Measurements from ENCODE around the gene ATP8A1. TPM values are rescaled to one million over a fixed set of nuclear protein-coding genes. Genes with fewer than 3 reads are reported as not detected.

Gene ATP8A1
- total RNA-seq, 1 experiment from 2014 or later: 14.3 TPM

DNA sequence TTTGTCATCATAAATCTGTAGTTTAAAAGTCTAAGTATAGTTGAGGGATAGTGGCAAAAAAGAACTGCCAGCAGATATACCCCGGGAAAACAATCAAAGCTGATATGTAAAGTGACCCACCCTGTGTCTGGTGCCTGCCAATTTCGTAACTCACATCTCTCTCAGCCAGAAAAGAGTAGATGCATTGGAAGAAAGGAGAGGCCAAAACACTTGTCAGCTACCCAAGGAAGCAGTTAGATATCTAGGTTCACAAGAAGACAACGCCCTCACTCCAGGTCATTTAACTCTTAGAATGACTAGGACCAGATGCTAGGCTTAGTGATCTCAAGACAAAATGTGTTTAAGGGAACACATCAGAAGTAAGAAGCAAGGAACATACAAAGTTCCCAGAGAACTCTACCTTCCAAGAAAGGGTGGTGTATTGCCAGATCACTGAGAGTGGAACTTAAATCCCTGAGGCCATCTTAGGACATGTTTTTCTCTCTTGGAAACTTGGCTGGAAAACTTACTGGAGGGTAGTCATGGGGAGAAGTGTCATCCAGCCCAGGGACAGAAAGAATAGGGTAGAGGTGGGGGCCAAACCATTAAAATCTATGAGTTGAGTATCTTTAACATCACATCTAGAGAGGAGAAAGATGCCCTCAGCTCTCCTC, 133.7 kb downstream of the ATP8A1 start (continued):
- TF ChIP-seq ZNF423 (CRISPR knock-in tag; IDR thresholded peaks at IDR 0.05) (no peak), MXD4 (CRISPR knock-in tag; IDR thresholded peaks at IDR 0.05; ENCODE audit: borderline replicate concordance) (no peak), GRHL2 (CRISPR knock-in tag; IDR thresholded peaks at IDR 0.05; ENCODE audit: insufficient replicate concordance, severe bottlenecking) (no peak), TEAD4 (CRISPR knock-in tag; IDR thresholded peaks at IDR 0.05) (no peak), PRRX2 (CRISPR knock-in tag; IDR thresholded peaks at IDR 0.05) (no peak), ZBTB21 (CRISPR knock-in tag; IDR thresholded peaks at IDR 0.05; ENCODE audit: borderline replicate concordance) (no peak), USF2 (CRISPR knock-in tag; IDR thresholded peaks at IDR 0.05) (no peak), ZNF232 (CRISPR knock-in tag; IDR thresholded peaks at IDR 0.05) (no peak), KAT7 (CRISPR knock-in tag; IDR thresholded peaks at IDR 0.05; ENCODE audit: borderline replicate concordance) (no peak), ZNF396 (CRISPR knock-in tag; IDR thresholded peaks at IDR 0.05; ENCODE audit: borderline replicate concordance) (no peak), ZNF121 (CRISPR knock-in tag; IDR thresholded peaks at IDR 0.05) (no peak)

DNA sequence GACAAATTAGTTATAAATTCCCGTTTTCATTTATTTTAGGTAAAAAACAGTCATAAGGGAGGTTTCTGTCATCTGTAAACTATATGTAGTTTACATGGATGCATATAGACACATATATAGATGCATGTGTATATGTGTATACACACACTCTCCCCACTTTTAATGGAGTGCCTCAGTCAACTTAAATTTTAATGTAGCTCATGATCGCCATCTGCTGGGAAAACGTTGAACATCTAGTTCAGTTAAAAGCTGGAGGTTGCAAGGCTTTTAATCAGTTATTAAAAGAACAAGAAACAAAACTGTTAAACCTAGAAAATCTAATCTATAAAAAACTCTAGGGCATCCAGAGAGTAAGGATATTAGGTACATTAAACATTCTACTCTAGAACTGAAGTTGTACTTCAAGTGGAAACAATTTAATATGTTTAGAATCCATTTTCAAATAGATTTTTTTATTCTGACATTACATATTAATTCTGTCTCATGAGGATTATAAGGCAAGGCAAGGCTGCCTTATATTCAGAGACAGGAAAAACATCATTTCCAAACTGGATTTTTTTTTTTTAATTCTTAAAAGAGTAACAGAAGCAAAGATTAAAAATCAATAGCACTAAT, 137.0 kb downstream of the ATP8A1 start:
- TF ChIP-seq, protein P1, sequence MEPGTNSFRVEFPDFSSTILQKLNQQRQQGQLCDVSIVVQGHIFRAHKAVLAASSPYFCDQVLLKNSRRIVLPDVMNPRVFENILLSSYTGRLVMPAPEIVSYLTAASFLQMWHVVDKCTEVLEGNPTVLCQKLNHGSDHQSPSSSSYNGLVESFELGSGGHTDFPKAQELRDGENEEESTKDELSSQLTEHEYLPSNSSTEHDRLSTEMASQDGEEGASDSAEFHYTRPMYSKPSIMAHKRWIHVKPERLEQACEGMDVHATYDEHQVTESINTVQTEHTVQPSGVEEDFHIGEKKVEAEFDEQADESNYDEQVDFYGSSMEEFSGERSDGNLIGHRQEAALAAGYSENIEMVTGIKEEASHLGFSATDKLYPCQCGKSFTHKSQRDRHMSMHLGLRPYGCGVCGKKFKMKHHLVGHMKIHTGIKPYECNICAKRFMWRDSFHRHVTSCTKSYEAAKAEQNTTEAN (CRISPR knock-in tag; IDR thresholded peaks at IDR 0.05): no peak
- TF ChIP-seq, protein P2, sequence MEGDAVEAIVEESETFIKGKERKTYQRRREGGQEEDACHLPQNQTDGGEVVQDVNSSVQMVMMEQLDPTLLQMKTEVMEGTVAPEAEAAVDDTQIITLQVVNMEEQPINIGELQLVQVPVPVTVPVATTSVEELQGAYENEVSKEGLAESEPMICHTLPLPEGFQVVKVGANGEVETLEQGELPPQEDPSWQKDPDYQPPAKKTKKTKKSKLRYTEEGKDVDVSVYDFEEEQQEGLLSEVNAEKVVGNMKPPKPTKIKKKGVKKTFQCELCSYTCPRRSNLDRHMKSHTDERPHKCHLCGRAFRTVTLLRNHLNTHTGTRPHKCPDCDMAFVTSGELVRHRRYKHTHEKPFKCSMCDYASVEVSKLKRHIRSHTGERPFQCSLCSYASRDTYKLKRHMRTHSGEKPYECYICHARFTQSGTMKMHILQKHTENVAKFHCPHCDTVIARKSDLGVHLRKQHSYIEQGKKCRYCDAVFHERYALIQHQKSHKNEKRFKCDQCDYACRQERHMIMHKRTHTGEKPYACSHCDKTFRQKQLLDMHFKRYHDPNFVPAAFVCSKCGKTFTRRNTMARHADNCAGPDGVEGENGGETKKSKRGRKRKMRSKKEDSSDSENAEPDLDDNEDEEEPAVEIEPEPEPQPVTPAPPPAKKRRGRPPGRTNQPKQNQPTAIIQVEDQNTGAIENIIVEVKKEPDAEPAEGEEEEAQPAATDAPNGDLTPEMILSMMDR (IDR thresholded peaks at IDR 0.05): peak; percentile 65
- TF ChIP-seq ESRRA (CRISPR knock-in tag; IDR thresholded peaks at IDR 0.05; ENCODE audit: borderline replicate concordance): no peak
- H3K4me1 Mint-ChIP-seq: peaks cover 28% of the 10 kb centered on the region
- H3K36me3 Mint-ChIP-seq: no peaks in the 10 kb centered on the region
- H3K9me3 Mint-ChIP-seq: no peaks in the 10 kb centered on the region
- CTCF ChIA-PET: interaction anchor here (0.5 to 6.8 kb wide), 25 partner anchors 10 to 530 kb away, joined by 3 to 66 read pairs (median 4); partner anchors contain the start of genes SHISA3 and SLC30A9
- ATAC-seq: peak; percentile 43; the same call in 1 of the 2 replicates
- POLR2A ChIA-PET: no interaction called here
- no peak overlapping the region for H3K4me3 Mint-ChIP-seq
- no peak overlapping the region for H3K27ac Mint-ChIP-seq
- peaks cover 14% of the 10 kb centered on the region for H3K27me3 Mint-ChIP-seq (ENCODE audit: low read depth)
- DNase-seq (ENCODE audit: low spot score): peak; percentile 36

DNA sequence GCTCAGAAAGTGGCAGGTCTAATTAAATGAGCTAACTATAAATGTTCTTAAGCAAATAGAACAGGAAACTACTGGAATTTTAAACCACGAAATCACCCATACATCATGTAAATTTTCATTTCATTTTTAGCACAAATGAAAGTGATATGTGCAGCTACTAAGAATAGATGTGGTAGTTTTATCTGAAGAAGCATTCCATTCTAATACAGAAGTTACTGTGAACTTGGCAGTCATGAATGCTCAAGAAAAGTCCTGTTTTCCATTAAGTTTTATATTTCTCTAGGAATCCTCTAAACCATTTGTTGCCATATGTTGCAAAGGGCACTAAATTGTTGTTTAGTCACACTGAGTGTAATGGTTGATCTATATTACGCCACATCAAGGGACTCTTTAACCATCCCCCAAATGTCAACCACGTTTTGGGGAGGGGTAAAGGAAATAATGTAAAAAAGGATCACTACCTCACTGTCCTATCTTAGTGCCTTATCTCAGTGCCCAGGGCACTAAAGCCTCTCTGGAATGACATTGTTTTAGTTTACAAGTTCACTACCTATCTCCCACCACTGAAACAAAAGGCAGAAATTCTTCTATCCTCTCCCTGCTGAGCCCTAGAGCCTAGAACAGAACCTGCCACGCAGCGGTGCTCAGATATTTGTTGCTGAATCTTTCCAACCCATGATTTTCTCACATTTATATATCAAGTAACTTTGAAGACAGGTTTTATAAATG, 141.6 kb downstream of the ATP8A1 start:
- Mint-ChIP-seq H3K4me3 (no peak overlapping the region), H3K9me3 (no peaks in the 10 kb centered on the region), H3K36me3 (no peaks in the 10 kb centered on the region), H3K27ac (no peak overlapping the region), H3K27me3 (ENCODE audit: low read depth) (peaks cover 21% of the 10 kb centered on the region), H3K4me1 (peaks cover 73% of the 10 kb centered on the region)
- ATAC-seq (peak; percentile 80), DNase-seq (ENCODE audit: low spot score) (no peak)
- ChIA-PET CTCF (interaction anchor here (1.5 to 6.8 kb wide), 2 partner anchors 114 to 235 kb away, joined by 3 to 66 read pairs; no protein-coding TSS in a partner anchor), POLR2A (no interaction called here)
- TF ChIP-seq, protein P3, sequence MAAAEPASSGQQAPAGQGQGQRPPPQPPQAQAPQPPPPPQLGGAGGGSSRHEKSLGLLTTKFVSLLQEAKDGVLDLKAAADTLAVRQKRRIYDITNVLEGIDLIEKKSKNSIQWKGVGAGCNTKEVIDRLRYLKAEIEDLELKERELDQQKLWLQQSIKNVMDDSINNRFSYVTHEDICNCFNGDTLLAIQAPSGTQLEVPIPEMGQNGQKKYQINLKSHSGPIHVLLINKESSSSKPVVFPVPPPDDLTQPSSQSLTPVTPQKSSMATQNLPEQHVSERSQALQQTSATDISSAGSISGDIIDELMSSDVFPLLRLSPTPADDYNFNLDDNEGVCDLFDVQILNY (CRISPR knock-in tag; IDR thresholded peaks at IDR 0.05): no peak
- TF ChIP-seq FOXP4 (CRISPR knock-in tag; IDR thresholded peaks at IDR 0.05) (no peak), SP1 (CRISPR knock-in tag; conservative IDR thresholded peaks at IDR 0.05) (no peak), ZNF138 (CRISPR knock-in tag; conservative IDR thresholded peaks at IDR 0.05) (no peak), NR3C1 (CRISPR knock-in tag; conservative IDR thresholded peaks at IDR 0.05; ENCODE audit: low read depth) (no peak), ZNF671 (CRISPR knock-in tag; IDR thresholded peaks at IDR 0.05) (no peak), FOXK1 (CRISPR knock-in tag; IDR thresholded peaks at IDR 0.05) (no peak), USF2 (CRISPR knock-in tag; IDR thresholded peaks at IDR 0.05) (no peak), IRF1 (CRISPR knock-in tag; IDR thresholded peaks at IDR 0.05) (no peak)
